Transverse colon (tissue), 4 donors: Measurements from ENCODE around the gene TRIM6.
"Not testable (repeated sequence)": the region's sequence is repeated elsewhere in the genome, so short reads cannot be mapped to it uniquely, and the experiment has no call there.

Experiments used
- CTCF ChIP-seq, 5 experiments: fragments of 200-600 bp in 3 of 5; fragments of 450-650 bp in 2 of 5; sonication (generic) in 3 of 5; IDR thresholded peaks; 1 replicate in 2 of 5; 2 replicates in 3 of 5; pipeline ENCODE4 v1.5.1; 2016 to 2017; ENCODE audit warnings: antibody characterized with exemption in 5 of 5, inconsistent platforms in 3 of 5, mild to moderate bottlenecking in 2 of 5, moderate library complexity in 1 of 5
- EP300 ChIP-seq: sonication (generic); formaldehyde crosslinking; IDR thresholded peaks from one replicate; pipeline ENCODE4 v1.6.1; 2017; ENCODE audit warnings: antibody characterized with exemption, low read depth
- POLR2A ChIP-seq: fragments of 450-650 bp; IDR thresholded peaks from one replicate; pipeline ENCODE4 v1.6.1; 2016; ENCODE audit warnings: antibody characterized with exemption, mild to moderate bottlenecking, moderate library complexity
- POLR2AphosphoS5 ChIP-seq, 3 donors: sonication (generic); formaldehyde crosslinking; IDR thresholded peaks; one replicate each; pipeline ENCODE4 v1.6.1; 2016; ENCODE audit warnings: antibody characterized with exemption in 3 of 3

DNA sequence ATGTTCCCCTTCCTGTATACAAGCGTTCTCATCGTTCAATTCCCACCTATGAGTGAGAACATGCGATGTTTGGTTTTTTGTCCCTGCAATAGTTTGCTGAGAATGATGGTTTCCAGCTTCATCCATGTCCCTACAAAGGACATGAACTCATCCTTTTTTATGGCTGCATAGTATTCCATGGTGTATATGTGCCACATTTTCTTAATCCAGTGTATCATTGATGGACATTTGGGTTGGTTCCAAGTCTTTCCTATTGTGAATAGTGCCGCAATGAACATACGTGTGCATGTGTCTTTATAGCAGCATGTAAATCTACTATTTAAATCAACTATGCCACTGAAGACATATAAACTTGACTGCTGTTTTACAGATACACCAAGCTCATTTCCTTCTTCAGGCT, 12.0 kb upstream of the TRIM6 start:
- TF ChIP-seq CTCF (IDR thresholded peaks at IDR 0.05); POLR2AphosphoS5 (IDR thresholded peaks at IDR 0.05); POLR2A; EP300: not testable (repeated sequence)
